ENCODE results near the gene BLVRB. TPM values are rescaled to one million over a fixed set of nuclear protein-coding genes. Genes with fewer than 3 reads are reported as not detected.

The BLVRB gene
- total RNA-seq, 1 experiment from 2014 or later, result 45.6 TPM

DNA sequence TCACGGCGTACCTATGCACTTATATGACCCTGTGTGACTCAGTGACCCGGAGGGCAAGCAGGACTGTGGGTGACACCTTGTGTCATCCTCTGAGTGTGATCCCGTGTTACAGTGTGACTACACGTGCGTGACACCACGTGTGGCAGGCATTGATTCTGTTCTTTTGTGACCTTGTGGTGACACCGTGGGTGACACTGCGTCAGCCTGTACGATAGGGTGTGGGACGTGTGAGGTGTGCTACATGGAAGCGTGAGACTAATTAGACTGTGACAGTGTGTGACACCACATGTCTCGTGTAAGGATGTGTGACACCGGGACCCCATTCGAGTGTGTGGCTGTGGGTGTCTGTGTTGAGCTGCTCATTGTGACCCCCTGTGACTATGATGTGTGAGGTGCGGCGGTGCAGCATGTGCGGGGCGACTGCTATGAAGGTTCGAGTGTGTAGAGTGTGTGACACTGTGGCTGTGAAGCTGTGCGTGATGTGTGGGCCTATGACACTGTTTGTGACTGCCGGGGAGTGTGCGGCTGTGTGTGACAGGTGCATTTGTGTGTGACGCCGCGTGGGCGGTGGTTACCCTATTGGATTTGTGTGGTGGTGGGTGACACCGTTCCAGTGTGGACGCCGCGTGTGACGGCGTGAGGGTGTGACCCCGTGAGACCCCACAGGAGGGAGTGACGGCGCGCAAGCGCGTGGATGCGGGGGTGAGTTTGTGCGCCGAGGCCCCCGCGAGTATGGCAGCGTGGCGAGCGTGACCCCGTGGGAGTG is 857 bp upstream of the BLVRB start:
- BruUV-seq (replicated peaks), result no TSS peak

DNA sequence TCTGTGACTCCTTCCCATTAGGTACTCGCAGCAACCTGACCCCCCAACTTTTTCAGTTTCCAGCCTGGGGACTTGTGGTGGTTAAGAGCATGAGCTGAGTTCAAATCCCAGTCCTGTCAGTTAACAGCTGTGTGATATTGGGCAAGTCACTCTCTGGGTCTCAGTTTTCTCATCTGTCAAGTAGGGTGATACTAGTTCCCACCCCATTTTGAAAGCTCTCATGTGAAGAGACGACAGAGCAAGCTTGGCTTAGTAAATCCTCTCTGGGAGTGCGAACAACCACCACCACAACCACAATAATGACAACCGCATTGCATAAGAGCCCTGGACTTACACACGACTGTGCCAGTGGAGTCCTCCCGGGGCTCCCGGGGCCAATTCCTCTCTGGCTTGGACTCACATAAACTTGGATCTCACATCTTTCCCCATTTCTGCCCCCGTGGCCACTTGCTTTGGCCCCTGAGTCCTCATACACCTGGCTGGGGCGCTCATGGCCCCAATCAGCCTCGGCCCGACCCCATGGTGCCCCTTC is 454 bp downstream of the BLVRB start:
- peaks cover 10% of the 10 kb centered on the region; the same call in 1 of the 2 replicates for H3K4me1 ChIP-seq (ENCODE audit: control insufficient read depth, insufficient read depth, low read length)
- in situ Hi-C loops (cut with HindIII; ENCODE audit: low pct_unique_long_range_greater_than_20kb, low sequenced_read_pairs) (no loop called here), intact Hi-C loops (cut with micrococcal nuclease; ENCODE audit: unreplicated experiment) (no loop called here)
- no peaks in the 10 kb centered on the region; the same call in 1 of the 2 replicates for H3K36me3 ChIP-seq (ENCODE audit: control insufficient read depth, insufficient read depth, low read length)
- ChIA-PET CTCF (interaction anchor here (0.5 to 1.5 kb wide), 4 partner anchors 32 to 170 kb away, joined by 3 to 10 read pairs (median 4); no protein-coding TSS in a partner anchor), POLR2A (interaction anchor here (0.5 to 0.6 kb wide), 3 partner anchors 48 to 1830 kb away, joined by 3 read pairs; no protein-coding TSS in a partner anchor)
- peak overlapping the region; percentile 82 for H3K27ac ChIP-seq (ENCODE audit: low read length)
- ATAC-seq (peak; percentile 28), DNase-seq (ENCODE audit: low read depth, low spot score) (no peak)
- TF ChIP-seq SIN3A (IDR thresholded peaks at IDR 0.05; ENCODE audit: borderline replicate concordance, insufficient read depth, low read depth, low read length) (no peak), POLR2AphosphoS5 (IDR thresholded peaks at IDR 0.05; ENCODE audit: low read depth, low read length) (no peak), TCF7L2 (IDR thresholded peaks at IDR 0.05; ENCODE audit: low read depth, low read length) (no peak)
- TF ChIP-seq, protein P1, sequence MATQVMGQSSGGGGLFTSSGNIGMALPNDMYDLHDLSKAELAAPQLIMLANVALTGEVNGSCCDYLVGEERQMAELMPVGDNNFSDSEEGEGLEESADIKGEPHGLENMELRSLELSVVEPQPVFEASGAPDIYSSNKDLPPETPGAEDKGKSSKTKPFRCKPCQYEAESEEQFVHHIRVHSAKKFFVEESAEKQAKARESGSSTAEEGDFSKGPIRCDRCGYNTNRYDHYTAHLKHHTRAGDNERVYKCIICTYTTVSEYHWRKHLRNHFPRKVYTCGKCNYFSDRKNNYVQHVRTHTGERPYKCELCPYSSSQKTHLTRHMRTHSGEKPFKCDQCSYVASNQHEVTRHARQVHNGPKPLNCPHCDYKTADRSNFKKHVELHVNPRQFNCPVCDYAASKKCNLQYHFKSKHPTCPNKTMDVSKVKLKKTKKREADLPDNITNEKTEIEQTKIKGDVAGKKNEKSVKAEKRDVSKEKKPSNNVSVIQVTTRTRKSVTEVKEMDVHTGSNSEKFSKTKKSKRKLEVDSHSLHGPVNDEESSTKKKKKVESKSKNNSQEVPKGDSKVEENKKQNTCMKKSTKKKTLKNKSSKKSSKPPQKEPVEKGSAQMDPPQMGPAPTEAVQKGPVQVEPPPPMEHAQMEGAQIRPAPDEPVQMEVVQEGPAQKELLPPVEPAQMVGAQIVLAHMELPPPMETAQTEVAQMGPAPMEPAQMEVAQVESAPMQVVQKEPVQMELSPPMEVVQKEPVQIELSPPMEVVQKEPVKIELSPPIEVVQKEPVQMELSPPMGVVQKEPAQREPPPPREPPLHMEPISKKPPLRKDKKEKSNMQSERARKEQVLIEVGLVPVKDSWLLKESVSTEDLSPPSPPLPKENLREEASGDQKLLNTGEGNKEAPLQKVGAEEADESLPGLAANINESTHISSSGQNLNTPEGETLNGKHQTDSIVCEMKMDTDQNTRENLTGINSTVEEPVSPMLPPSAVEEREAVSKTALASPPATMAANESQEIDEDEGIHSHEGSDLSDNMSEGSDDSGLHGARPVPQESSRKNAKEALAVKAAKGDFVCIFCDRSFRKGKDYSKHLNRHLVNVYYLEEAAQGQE (IDR thresholded peaks at IDR 0.05; ENCODE audit: insufficient read depth in 1 of 2, low read depth in 2 of 2, low read length in 1 of 2), result no peak
- TF ChIP-seq, protein P2, sequence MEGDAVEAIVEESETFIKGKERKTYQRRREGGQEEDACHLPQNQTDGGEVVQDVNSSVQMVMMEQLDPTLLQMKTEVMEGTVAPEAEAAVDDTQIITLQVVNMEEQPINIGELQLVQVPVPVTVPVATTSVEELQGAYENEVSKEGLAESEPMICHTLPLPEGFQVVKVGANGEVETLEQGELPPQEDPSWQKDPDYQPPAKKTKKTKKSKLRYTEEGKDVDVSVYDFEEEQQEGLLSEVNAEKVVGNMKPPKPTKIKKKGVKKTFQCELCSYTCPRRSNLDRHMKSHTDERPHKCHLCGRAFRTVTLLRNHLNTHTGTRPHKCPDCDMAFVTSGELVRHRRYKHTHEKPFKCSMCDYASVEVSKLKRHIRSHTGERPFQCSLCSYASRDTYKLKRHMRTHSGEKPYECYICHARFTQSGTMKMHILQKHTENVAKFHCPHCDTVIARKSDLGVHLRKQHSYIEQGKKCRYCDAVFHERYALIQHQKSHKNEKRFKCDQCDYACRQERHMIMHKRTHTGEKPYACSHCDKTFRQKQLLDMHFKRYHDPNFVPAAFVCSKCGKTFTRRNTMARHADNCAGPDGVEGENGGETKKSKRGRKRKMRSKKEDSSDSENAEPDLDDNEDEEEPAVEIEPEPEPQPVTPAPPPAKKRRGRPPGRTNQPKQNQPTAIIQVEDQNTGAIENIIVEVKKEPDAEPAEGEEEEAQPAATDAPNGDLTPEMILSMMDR (IDR thresholded peaks at IDR 0.05), result no peak
- H3K9me3 ChIP-seq (ENCODE audit: control insufficient read depth, insufficient read depth, low read depth, low read length), result no peaks in the 10 kb centered on the region
- BruUV-seq (replicated peaks), result no TSS peak
- peak overlapping the region; percentile 68 to 82 for H3K4me3 ChIP-seq (ENCODE audit: low read depth in 2 of 2, low read length in 2 of 2)
- H3K27me3 ChIP-seq (ENCODE audit: control insufficient read depth, insufficient read depth, low read length), result no peaks in the 10 kb centered on the region

More for the DNA sequence above, 857 bp upstream of the BLVRB start:
- ChIA-PET POLR2A (no interaction called here), CTCF (no interaction called here)
- no peak for ATAC-seq
- intact Hi-C loops (cut with micrococcal nuclease; ENCODE audit: unreplicated experiment), result no loop called here
- DNase-seq (ENCODE audit: low read depth, low spot score), result no peak
- Histone ChIP-seq H3K27me3 (ENCODE audit: control insufficient read depth, insufficient read depth, low read length) (no peaks in the 10 kb centered on the region), H3K9me3 (ENCODE audit: control insufficient read depth, insufficient read depth, low read depth, low read length) (no peaks in the 10 kb centered on the region), H3K4me1 (ENCODE audit: control insufficient read depth, insufficient read depth, low read length) (peaks cover 10% of the 10 kb centered on the region; the same call in 1 of the 2 replicates), H3K27ac (ENCODE audit: low read length) (no peak overlapping the region), H3K4me3 (ENCODE audit: low read depth in 2 of 2, low read length in 2 of 2) (peak overlapping the region; percentile 68 to 76), H3K36me3 (ENCODE audit: control insufficient read depth, insufficient read depth, low read length) (no peaks in the 10 kb centered on the region; the same call in 1 of the 2 replicates)
- in situ Hi-C loops (cut with HindIII; ENCODE audit: low pct_unique_long_range_greater_than_20kb, low sequenced_read_pairs), result no loop called here
- TF ChIP-seq SIN3A (IDR thresholded peaks at IDR 0.05; ENCODE audit: borderline replicate concordance, insufficient read depth, low read depth, low read length) (no peak), TCF7L2 (IDR thresholded peaks at IDR 0.05; ENCODE audit: low read depth, low read length) (no peak)
- TF ChIP-seq, protein P1 (IDR thresholded peaks at IDR 0.05; ENCODE audit: insufficient read depth in 1 of 2, low read depth in 2 of 2, low read length in 1 of 2), result no peak
